Cardiac fibroblast (primary cell): Measurements from ENCODE around the gene CDSN.
A peak's percentile ranks its signal among the peaks of the same experiment; 100 is the strongest.

Experiments
- DNase-seq, 2 donors: peaks; one replicate each; pipeline versions ENCODE4 v3.0.0 to v3.0.0-alpha.2; 2010; ENCODE audit warnings: low read depth in 2 of 2
- H3K4me3 ChIP-seq, 2 donors: replicated peaks in 1 of 2; 1 replicate in 1 of 2; 2 replicates in 1 of 2; pipeline ENCODE4 v1.5.1; 2011; ENCODE audit warnings: low read depth in 2 of 2, low read length in 2 of 2, mild to moderate bottlenecking in 2 of 2, moderate library complexity in 1 of 2
- TF ChIP-seq, protein P1 (sequence below): IDR thresholded peaks from one replicate; pipeline ENCODE4 v1.5.1; 2011; ENCODE audit warnings: low read depth, mild to moderate bottlenecking, low read length, inconsistent platforms

Gene CDSN

DNA sequence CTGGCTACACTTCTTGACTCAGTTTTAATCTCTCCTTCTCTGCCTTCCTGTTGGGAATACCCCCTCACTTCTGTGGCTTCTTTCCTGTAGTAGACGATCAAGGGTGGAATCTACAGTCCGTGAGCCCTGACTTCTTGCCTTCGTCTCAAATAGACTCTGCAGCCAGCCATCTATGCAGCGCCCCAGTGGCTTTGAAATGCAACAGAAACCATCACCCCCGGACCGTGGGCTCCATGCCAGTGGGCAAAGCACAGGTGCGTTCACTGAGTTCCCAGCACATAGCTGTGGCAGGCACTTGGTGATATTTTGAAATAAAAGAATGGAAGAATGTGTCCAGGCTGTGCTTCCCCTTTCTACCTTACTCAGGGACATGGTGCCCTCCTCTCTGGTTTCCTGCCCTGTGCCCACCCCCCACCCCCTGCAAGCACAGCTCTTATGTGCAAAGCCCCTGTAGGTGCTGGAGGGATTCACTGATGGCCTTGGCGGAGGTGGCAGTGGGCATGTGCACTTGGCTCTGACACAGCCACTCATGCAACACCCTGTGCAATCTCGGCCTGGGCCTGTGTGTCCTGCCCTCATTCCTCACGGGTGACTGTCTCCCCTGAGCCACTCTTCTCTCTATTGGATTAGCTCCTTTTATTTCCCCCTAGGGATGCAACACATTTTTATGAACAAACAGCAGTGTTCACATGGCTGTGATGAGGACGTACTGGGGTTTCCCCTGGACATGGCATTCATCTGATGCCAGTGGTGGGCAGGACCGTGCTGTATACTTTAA is 5.5 kb upstream of the CDSN start:
- no peak overlapping the region for H3K4me3 ChIP-seq
- DNase-seq: peak; percentile 40 to 92
- TF ChIP-seq, protein P1, sequence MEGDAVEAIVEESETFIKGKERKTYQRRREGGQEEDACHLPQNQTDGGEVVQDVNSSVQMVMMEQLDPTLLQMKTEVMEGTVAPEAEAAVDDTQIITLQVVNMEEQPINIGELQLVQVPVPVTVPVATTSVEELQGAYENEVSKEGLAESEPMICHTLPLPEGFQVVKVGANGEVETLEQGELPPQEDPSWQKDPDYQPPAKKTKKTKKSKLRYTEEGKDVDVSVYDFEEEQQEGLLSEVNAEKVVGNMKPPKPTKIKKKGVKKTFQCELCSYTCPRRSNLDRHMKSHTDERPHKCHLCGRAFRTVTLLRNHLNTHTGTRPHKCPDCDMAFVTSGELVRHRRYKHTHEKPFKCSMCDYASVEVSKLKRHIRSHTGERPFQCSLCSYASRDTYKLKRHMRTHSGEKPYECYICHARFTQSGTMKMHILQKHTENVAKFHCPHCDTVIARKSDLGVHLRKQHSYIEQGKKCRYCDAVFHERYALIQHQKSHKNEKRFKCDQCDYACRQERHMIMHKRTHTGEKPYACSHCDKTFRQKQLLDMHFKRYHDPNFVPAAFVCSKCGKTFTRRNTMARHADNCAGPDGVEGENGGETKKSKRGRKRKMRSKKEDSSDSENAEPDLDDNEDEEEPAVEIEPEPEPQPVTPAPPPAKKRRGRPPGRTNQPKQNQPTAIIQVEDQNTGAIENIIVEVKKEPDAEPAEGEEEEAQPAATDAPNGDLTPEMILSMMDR: no peak

DNA sequence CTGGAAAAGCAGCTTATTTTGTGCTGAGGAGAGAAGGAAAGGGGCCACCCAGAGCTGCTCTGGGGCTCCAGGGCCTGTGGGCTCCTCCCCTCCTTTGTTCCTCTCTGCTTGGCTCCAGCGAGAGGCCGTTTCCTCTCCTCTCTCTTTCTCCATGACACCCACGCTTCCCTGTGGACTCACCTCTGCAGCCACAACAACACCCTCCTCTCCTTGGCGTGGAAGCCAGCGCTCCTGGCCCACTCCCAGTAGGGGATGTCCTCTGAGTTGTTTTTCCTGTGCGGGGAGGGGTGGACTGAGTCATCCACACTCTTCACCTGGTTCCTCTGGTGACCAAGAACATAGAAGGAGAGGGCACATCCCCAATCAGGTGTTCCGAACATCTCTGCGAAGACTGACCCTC is 4.9 kb upstream of the CDSN start:
- peak; percentile 74 to 78 for DNase-seq
- TF ChIP-seq, protein P1: no peak
- no peak overlapping the region for H3K4me3 ChIP-seq

DNA sequence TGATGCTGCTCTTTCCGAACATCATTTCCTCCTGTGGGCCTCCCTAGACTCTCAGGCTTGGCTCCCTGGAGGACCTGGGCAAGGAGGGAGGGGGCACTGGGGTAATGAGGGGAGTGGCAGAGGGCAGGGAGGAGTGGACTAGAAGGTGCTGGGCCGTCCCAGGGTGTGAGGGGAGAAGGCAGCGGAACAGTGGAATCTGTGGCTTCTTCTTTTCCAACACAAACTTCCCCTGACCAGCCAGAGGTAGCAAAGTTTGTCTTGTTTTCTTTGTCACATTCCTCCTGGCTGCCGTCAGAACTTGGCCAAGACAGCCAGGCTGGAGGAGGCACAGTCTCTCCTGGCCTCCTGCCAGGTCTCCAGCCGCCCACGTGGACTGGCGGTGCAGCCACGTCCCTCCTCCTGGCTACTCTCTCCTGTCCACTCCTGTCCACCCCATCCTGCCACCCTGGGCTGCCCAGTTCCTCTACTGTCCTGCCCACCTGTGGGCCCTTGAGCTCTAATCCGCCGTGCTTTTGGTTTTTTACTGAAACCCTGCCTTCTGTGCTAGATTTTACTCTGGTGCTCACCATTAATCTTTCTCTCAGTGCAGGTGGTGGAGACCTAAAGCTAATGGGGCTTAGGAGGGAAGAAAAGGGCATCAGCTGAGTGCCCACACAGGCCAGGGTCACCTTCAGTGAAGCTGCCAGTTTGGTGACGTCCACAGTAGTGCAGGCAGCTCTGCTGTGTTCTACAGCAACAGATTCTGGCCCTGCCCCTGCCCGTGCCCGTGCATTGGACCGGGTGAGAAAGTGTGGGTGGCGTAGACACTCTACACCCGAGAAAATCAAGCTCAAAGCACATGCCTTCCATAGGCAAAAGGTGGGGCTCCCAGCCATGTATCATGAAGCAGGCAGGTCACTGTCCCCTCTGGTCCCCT is 2.8 kb upstream of the CDSN start:
- DNase-seq: peak; percentile 94 to 97
- TF ChIP-seq, protein P1: no peak

DNA sequence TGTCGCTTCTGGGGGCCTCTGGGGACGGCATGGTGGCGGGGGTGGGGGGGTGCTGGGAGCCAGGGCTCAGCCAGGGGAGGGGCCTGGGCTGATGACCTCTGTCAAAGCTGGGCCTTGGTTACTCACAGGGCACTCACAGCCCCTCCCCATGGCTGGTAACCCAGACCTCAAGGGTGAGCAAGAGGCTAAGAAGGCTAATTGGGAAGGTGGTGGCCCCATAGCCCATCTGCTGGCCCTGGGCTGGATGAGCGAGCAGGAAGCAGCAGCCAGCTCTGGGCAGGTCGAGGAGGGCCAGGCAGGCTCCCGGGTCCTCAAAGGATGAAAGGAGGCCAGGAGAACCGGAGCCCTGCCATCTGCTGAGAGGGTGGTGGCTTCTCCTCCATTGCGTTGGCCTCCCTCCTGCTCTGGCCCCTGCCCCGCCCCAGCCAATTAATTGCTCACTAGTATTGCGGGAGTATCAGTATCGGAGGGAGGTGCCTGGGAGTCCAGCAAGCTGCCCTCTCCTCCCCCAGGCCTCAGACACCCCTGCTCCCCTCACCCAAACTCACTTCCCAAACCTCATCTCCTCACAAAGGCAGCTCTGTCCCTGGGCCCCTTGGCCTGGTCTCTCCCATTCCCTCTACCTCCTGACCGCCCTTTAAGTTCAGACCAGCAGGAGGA is 1.0 kb upstream of the CDSN start:
- TF ChIP-seq, protein P1: no peak
- no peak for DNase-seq
- no peak overlapping the region for H3K4me3 ChIP-seq

More for the DNA sequence above, 2.8 kb upstream of the CDSN start:
- H3K4me3 ChIP-seq: no peak overlapping the region

DNA sequence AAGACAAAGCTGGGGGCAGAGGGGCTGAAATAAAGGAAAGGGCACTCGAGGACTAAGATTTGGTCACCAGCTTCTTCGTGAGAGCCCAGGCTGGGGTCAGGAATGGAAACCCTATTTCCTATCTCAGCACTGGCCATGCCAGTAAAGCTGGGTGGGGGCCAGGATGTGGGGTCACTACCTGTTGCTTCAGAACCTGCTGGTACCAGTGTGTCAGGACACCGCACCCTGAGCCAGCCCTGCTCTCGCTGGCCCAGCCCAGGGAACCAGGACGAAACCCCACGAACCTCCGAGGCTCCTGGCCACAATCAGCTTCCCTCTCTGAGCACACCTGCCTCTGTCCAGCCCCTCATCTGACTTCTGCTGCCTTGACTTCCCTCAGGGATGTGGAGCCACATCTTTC is 2.1 kb downstream of the CDSN start:
- DNase-seq: no peak
- TF ChIP-seq, protein P1: no peak
- H3K4me3 ChIP-seq: no peak overlapping the region

DNA sequence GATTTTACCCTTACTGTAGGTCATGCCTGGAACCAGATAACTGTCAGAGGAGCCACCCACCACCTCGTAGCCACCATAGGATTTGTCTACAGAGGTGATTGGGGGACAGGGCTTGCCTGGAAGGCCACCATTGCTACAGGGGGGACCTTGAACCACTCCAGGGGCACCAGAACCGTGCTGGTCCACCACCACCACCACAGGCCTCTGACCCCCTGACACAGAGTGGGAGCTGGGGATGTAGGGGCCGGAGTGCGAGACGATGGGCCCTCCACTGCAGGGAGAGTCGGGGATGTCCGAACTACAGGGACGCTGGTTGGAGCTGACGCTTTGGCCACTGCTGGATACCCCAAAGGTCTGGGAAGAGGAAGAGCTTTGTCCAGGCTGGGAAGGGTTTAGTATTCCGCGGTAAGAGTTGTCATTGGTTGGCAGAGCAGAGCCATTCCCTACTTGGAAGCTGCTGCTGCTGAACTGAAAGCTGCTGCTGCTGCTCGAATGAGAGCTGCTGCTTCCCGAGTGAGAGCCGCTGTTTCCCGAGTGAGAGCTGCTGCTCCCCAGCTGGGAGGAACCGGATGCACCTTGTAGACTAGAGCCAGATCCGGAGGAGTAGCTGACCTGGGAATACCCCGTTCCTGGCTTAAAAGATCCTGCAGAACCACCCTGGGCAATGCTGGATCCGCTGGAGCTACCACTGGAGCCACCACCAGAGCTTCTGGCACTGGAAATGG is 3.4 kb downstream of the CDSN start:
- DNase-seq: peak; percentile 34 to 61
- TF ChIP-seq, protein P1: no peak

More for the DNA sequence above, 3.4 kb downstream of the CDSN start:
- peak overlapping the region in 1 of 2 donors; percentile 1 for H3K4me3 ChIP-seq
